ENCODE measurements around the gene BMERB1.

DNA sequence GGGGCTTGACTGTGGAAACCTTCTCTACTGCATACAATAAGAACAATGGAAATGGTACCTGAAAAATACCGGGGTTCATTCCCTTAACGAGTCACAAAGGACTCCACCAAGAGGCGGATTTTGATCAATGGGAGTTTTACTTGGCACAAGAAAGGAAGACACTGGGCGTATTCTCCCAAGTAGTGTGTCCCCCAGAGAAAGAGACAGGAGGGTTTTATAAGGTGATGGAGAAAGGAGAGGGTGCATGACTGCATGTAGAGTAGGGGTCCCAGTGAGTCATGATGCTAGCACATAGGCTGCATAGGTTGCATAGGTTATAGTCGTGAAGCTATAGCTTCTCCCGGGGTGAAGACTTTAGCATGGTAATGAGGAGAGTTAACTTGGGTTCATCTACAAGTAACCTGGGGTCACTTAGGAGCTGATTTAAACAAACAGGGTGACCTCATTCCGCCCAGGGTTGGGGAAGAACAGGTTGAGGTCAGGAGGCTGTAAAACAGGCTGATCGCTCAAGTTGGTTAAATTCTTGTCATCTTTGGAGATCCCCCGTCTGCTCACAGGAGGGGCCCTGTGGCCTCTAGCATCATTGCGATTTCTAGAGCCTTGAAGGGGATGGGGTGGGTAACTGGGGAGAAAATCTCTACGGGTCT lies 37.3 kb upstream of the BMERB1 start:
- TF ChIP-seq, protein P1, sequence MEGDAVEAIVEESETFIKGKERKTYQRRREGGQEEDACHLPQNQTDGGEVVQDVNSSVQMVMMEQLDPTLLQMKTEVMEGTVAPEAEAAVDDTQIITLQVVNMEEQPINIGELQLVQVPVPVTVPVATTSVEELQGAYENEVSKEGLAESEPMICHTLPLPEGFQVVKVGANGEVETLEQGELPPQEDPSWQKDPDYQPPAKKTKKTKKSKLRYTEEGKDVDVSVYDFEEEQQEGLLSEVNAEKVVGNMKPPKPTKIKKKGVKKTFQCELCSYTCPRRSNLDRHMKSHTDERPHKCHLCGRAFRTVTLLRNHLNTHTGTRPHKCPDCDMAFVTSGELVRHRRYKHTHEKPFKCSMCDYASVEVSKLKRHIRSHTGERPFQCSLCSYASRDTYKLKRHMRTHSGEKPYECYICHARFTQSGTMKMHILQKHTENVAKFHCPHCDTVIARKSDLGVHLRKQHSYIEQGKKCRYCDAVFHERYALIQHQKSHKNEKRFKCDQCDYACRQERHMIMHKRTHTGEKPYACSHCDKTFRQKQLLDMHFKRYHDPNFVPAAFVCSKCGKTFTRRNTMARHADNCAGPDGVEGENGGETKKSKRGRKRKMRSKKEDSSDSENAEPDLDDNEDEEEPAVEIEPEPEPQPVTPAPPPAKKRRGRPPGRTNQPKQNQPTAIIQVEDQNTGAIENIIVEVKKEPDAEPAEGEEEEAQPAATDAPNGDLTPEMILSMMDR (IDR thresholded peaks at IDR 0.05), result no peak
- TF ChIP-seq POLR2AphosphoS5 (IDR thresholded peaks at IDR 0.05) (no peak), POLR2A (IDR thresholded peaks at IDR 0.05) (no peak)
